ENCODE data around the gene CYP26C1.

The CYP26C1 gene

GRCh38 chr10:93113042-93113441, 52.4 kb downstream of the CYP26C1 start:
- H3K9me3 ChIP-seq (ENCODE audit: control insufficient read depth, insufficient read depth, low read depth, low read length) = no peaks in the 10 kb centered on the region
- no peaks in the 10 kb centered on the region for H3K36me3 ChIP-seq (ENCODE audit: control insufficient read depth in 2 of 2, insufficient read depth in 1 of 2, low read length in 2 of 2)
- no peak overlapping the region for H3K4me3 ChIP-seq (ENCODE audit: low read depth, low read length)
- ChIA-PET POLR2A (no interaction called here), CTCF (no interaction called here)
- H3K27ac ChIP-seq (ENCODE audit: extremely low read depth, low read depth, low read length) = no peak overlapping the region
- no peaks in the 10 kb centered on the region for H3K4me1 ChIP-seq (ENCODE audit: control insufficient read depth, insufficient read depth, low read length)
- TF ChIP-seq ZNF558 (tag by site-specific recombination; IDR thresholded peaks at IDR 0.05) (no peak), PRDM4 (tag by site-specific recombination; IDR thresholded peaks at IDR 0.05) (no peak), ZNF747 (tag by site-specific recombination; IDR thresholded peaks at IDR 0.05) (no peak), KLF10 (tag by site-specific recombination; IDR thresholded peaks at IDR 0.05) (no peak), ZNF169 (tag by site-specific recombination; IDR thresholded peaks at IDR 0.05) (no peak), ZBTB49 (tag by site-specific recombination; IDR thresholded peaks at IDR 0.05; ENCODE audit: low read depth) (no peak), INSM2 (tag by site-specific recombination; IDR thresholded peaks at IDR 0.05) (no peak), ZNF626 (tag by site-specific recombination; IDR thresholded peaks at IDR 0.05) (no peak), BCL6B (tag by site-specific recombination; IDR thresholded peaks at IDR 0.05) (no peak)

GRCh38 chr10:93115661-93116383, 55.2 kb downstream of the CYP26C1 start:
- Histone ChIP-seq H3K27ac (ENCODE audit: extremely low read depth, low read depth, low read length) (no peak overlapping the region), H3K4me1 (ENCODE audit: control insufficient read depth, insufficient read depth, low read length) (no peaks in the 10 kb centered on the region), H3K36me3 (ENCODE audit: control insufficient read depth in 2 of 2, insufficient read depth in 1 of 2, low read length in 2 of 2) (no peaks in the 10 kb centered on the region), H3K9me3 (ENCODE audit: control insufficient read depth, insufficient read depth, low read depth, low read length) (no peaks in the 10 kb centered on the region), H3K4me3 (ENCODE audit: low read depth, low read length) (no peak overlapping the region)
- CTCF ChIA-PET = interaction anchor here (0.5 to 3.5 kb wide), 33 partner anchors 9 to 1738 kb away, joined by 3 to 24 read pairs (median 3); partner anchors contain the start of gene MYOF
- POLR2A ChIA-PET = no interaction called here
- TF ChIP-seq ZNF366 (tag by site-specific recombination; conservative IDR thresholded peaks at IDR 0.05) (no peak), ZSCAN4 (tag by site-specific recombination; IDR thresholded peaks at IDR 0.05) (no peak), ZNF600 (tag by site-specific recombination; IDR thresholded peaks at IDR 0.05) (0 out of 2 replicates have a peak, but pooled peaks have one; percentile 40), ZNF148 (tag by site-specific recombination; IDR thresholded peaks at IDR 0.05; ENCODE audit: borderline replicate concordance) (no peak), ZNF560 (tag by site-specific recombination; IDR thresholded peaks at IDR 0.05; ENCODE audit: borderline replicate concordance) (no peak), GLI2 (tag by site-specific recombination; IDR thresholded peaks at IDR 0.05; ENCODE audit: borderline replicate concordance, low read depth) (no peak), TRIM28 (IDR thresholded peaks at IDR 0.05; ENCODE audit: borderline replicate concordance, low read length) (no peak), ZNF48 (tag by site-specific recombination; IDR thresholded peaks at IDR 0.05) (no peak), ZNF571 (tag by site-specific recombination; IDR thresholded peaks at IDR 0.05) (no peak), ZNF623 (tag by site-specific recombination; IDR thresholded peaks at IDR 0.05) (no peak), ZNF501 (tag by site-specific recombination; IDR thresholded peaks at IDR 0.05) (no peak), ZNF513 (tag by site-specific recombination; IDR thresholded peaks at IDR 0.05) (peak; percentile 40; the same call in 1 of the 2 replicates)
